ENCODE data around the gene AEBP2.

GRCh38 chr12:19447386-19447785 is 8.1 kb downstream of the AEBP2 start:
- TF ChIP-seq, protein P1, sequence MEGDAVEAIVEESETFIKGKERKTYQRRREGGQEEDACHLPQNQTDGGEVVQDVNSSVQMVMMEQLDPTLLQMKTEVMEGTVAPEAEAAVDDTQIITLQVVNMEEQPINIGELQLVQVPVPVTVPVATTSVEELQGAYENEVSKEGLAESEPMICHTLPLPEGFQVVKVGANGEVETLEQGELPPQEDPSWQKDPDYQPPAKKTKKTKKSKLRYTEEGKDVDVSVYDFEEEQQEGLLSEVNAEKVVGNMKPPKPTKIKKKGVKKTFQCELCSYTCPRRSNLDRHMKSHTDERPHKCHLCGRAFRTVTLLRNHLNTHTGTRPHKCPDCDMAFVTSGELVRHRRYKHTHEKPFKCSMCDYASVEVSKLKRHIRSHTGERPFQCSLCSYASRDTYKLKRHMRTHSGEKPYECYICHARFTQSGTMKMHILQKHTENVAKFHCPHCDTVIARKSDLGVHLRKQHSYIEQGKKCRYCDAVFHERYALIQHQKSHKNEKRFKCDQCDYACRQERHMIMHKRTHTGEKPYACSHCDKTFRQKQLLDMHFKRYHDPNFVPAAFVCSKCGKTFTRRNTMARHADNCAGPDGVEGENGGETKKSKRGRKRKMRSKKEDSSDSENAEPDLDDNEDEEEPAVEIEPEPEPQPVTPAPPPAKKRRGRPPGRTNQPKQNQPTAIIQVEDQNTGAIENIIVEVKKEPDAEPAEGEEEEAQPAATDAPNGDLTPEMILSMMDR (optimal IDR thresholded peaks at IDR 0.05 in 1 of 3, IDR thresholded peaks at IDR 0.05 in 1 of 3, conservative IDR thresholded peaks at IDR 0.05 in 1 of 3; ENCODE audit: extremely low read depth in 1 of 3, insufficient read depth in 2 of 3, low read length in 3 of 3) = no peak
- TF ChIP-seq EZH2 (IDR thresholded peaks at IDR 0.05; ENCODE audit: low read length) = no peak
